ENCODE results near the gene SLC25A25.

SLC25A25 gene

GRCh38 chr9:128059365-128059983 is 8.6 kb upstream of the SLC25A25 start:
- TF ChIP-seq, protein P1, sequence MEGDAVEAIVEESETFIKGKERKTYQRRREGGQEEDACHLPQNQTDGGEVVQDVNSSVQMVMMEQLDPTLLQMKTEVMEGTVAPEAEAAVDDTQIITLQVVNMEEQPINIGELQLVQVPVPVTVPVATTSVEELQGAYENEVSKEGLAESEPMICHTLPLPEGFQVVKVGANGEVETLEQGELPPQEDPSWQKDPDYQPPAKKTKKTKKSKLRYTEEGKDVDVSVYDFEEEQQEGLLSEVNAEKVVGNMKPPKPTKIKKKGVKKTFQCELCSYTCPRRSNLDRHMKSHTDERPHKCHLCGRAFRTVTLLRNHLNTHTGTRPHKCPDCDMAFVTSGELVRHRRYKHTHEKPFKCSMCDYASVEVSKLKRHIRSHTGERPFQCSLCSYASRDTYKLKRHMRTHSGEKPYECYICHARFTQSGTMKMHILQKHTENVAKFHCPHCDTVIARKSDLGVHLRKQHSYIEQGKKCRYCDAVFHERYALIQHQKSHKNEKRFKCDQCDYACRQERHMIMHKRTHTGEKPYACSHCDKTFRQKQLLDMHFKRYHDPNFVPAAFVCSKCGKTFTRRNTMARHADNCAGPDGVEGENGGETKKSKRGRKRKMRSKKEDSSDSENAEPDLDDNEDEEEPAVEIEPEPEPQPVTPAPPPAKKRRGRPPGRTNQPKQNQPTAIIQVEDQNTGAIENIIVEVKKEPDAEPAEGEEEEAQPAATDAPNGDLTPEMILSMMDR (conservative IDR thresholded peaks at IDR 0.05; ENCODE audit: low read length) = no peak
- no peak overlapping the region for H3K4me3 ChIP-seq (ENCODE audit: low read length)
- DNase-seq (ENCODE audit: low read depth) = no peak

GRCh38 chr9:128061275-128061960 is 6.6 kb upstream of the SLC25A25 start:
- TF ChIP-seq, protein P1 (conservative IDR thresholded peaks at IDR 0.05; ENCODE audit: low read length) = no peak
- no peak for DNase-seq (ENCODE audit: low read depth)
- H3K4me3 ChIP-seq (ENCODE audit: low read length) = no peak overlapping the region

DNA sequence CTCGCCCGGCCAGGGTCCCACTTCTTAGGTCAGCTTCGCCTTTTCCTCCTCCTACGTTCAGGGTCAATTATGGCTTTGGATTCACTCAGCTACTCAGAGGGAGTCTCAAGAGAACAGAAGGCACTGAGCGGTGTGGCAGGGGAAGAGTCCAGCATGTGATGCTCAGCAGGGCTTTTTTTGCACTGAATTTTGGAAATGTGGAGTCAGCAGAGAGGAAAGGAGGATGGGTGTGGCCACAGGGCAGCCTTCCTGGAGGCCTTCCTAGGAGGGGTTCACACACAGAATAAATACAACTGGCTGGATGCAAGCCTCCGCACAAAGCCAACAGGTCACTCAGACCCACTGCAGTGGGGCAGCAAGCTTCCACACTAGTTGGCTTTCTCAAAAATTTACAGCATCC is 5.8 kb upstream of the SLC25A25 start:
- H3K4me3 ChIP-seq (ENCODE audit: low read length) = no peak overlapping the region
- TF ChIP-seq, protein P1 (conservative IDR thresholded peaks at IDR 0.05; ENCODE audit: low read length) = no peak
- no peak for DNase-seq (ENCODE audit: low read depth)

- H3K4me3 ChIP-seq (ENCODE audit: low read length) = no peak overlapping the region
- no peak for DNase-seq (ENCODE audit: low read depth)
- TF ChIP-seq, protein P1 (conservative IDR thresholded peaks at IDR 0.05; ENCODE audit: low read length) = no peak
Measured at GRCh38 chr9:128062846-128063831, 4.9 kb upstream of the SLC25A25 start.

- no peak for DNase-seq (ENCODE audit: low read depth)
- peak overlapping the region; percentile 67 for H3K4me3 ChIP-seq (ENCODE audit: low read length)
- TF ChIP-seq, protein P1 (conservative IDR thresholded peaks at IDR 0.05; ENCODE audit: low read length) = no peak
Measured at GRCh38 chr9:128065907-128066712, 1.9 kb upstream of the SLC25A25 start.
